Measurements from ENCODE around the gene MACO1.
"Not testable (repeated sequence)": the region's sequence is repeated elsewhere in the genome, so short reads cannot be mapped to it uniquely, and the experiment has no call there.

MACO1 gene

GRCh38 chr1:25445993-25446538 lies 15.4 kb downstream of the MACO1 start:
- no peak for DNase-seq (ENCODE audit: low read depth, low spot score)
- no peak overlapping the region for H3K4me3 ChIP-seq (ENCODE audit: low read length)

GRCh38 chr1:25447547-25447946 lies 16.9 kb downstream of the MACO1 start:
- H3K4me3 ChIP-seq (ENCODE audit: low read length): no peak overlapping the region
- peak; percentile 20 for DNase-seq (ENCODE audit: low read depth, low spot score)

GRCh38 chr1:25450891-25451290 lies 20.2 kb downstream of the MACO1 start:
- DNase-seq (ENCODE audit: low read depth, low spot score): no peak
- no peak overlapping the region for H3K4me3 ChIP-seq (ENCODE audit: low read length)

GRCh38 chr1:25451908-25452307 lies 21.2 kb downstream of the MACO1 start:
- DNase-seq (ENCODE audit: low read depth, low spot score): no peak
- no peak overlapping the region for H3K4me3 ChIP-seq (ENCODE audit: low read length)

- DNase-seq (ENCODE audit: low read depth, low spot score): no peak
- no peak overlapping the region for H3K4me3 ChIP-seq (ENCODE audit: low read length)
Observed at GRCh38 chr1:25456502-25456901, 25.8 kb downstream of the MACO1 start.

GRCh38 chr1:25458541-25459298 lies 28.0 kb downstream of the MACO1 start:
- H3K4me3 ChIP-seq (ENCODE audit: low read length): no peak overlapping the region
- no peak for DNase-seq (ENCODE audit: low read depth, low spot score)

GRCh38 chr1:25460020-25460419 lies 29.3 kb downstream of the MACO1 start:
- no peak overlapping the region for H3K4me3 ChIP-seq (ENCODE audit: low read length)

GRCh38 chr1:25460816-25461215 lies 30.1 kb downstream of the MACO1 start:
- not testable (repeated sequence) for DNase-seq (ENCODE audit: low read depth, low spot score); H3K4me3 ChIP-seq (ENCODE audit: low read length)

More at GRCh38 chr1:25460020-25460419, 29.3 kb downstream of the MACO1 start:
- no peak for DNase-seq (ENCODE audit: low read depth, low spot score)

GRCh38 chr1:25461849-25462248 lies 31.2 kb downstream of the MACO1 start:
- H3K4me3 ChIP-seq (ENCODE audit: low read length): no peak overlapping the region

GRCh38 chr1:25462732-25463131 lies 32.0 kb downstream of the MACO1 start:
- H3K4me3 ChIP-seq (ENCODE audit: low read length): no peak overlapping the region
- no peak for DNase-seq (ENCODE audit: low read depth, low spot score)

More at GRCh38 chr1:25461849-25462248, 31.2 kb downstream of the MACO1 start:
- no peak for DNase-seq (ENCODE audit: low read depth, low spot score)

- DNase-seq (ENCODE audit: low read depth, low spot score): no peak
- H3K4me3 ChIP-seq (ENCODE audit: low read length): no peak overlapping the region
Observed at GRCh38 chr1:25467193-25467592, 36.5 kb downstream of the MACO1 start.

- no peak for DNase-seq (ENCODE audit: low read depth, low spot score)
- H3K4me3 ChIP-seq (ENCODE audit: low read length): no peak overlapping the region
Observed at GRCh38 chr1:25467616-25468015, 36.9 kb downstream of the MACO1 start.

- no peak overlapping the region for H3K4me3 ChIP-seq (ENCODE audit: low read length)
- no peak for DNase-seq (ENCODE audit: low read depth, low spot score)
Observed at GRCh38 chr1:25468033-25468432, 37.3 kb downstream of the MACO1 start.

GRCh38 chr1:25469177-25469576 lies 38.5 kb downstream of the MACO1 start:
- DNase-seq (ENCODE audit: low read depth, low spot score): no peak
- no peak overlapping the region for H3K4me3 ChIP-seq (ENCODE audit: low read length)

- H3K4me3 ChIP-seq (ENCODE audit: low read length): no peak overlapping the region
- no peak for DNase-seq (ENCODE audit: low read depth, low spot score)
Observed at GRCh38 chr1:25472471-25472870, 41.8 kb downstream of the MACO1 start.

GRCh38 chr1:25473653-25474225 lies 43.0 kb downstream of the MACO1 start:
- DNase-seq (ENCODE audit: low read depth, low spot score): no peak
- no peak overlapping the region for H3K4me3 ChIP-seq (ENCODE audit: low read length)

GRCh38 chr1:25474439-25475047 lies 43.8 kb downstream of the MACO1 start:
- no peak for DNase-seq (ENCODE audit: low read depth, low spot score)
- no peak overlapping the region for H3K4me3 ChIP-seq (ENCODE audit: low read length)

GRCh38 chr1:25476186-25477097 lies 45.7 kb downstream of the MACO1 start:
- DNase-seq (ENCODE audit: low read depth, low spot score): no peak
- H3K4me3 ChIP-seq (ENCODE audit: low read length): no peak overlapping the region

- no peak for DNase-seq (ENCODE audit: low read depth, low spot score)
- no peak overlapping the region for H3K4me3 ChIP-seq (ENCODE audit: low read length)
Observed at GRCh38 chr1:25477448-25478034, 46.8 kb downstream of the MACO1 start.

Measured in Jurkat, Clone E6-1 (cell line).